Non-pigmented ciliary epithelial cell (primary cell): ENCODE results near the gene CAMK2A.

Source experiments
- DNase-seq: peaks from one replicate; pipeline ENCODE4 v3.0.0-alpha.2; 2010; ENCODE audit warnings: low read depth

Gene CAMK2A

DNA sequence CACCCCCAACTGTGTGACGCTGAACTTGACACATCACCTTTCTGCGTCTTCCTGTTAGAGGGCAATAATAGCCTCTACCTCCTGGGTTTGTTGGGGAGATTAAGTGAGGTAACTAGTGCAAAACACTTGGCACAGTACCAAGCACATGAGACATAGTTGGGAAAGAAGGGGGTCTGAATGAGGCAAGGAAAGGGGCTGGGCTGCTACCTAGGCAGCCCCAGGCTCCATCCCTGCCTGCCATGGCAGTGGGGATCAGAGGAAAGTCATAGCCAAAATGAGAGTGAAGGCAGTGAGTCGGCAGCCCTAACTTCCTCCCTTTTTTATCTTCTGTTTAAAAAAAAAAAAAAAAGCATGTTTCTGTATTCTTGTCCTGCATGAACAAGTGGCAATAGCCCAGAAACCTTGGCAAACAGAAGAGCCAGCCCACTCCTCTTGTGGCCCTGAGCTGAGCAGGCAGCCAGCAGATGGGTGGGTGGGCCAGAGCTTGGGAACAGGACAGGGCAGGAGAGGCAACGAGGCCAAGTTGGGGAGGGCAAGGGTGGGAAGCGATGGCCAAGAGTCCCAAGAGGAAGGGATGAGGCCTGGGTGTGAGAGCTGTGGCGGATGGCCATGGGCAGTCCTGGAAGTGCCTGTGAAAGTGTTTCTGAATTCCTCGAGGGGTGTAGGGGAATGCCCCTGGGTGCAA, 11.4 kb downstream of the CAMK2A start:
- DNase-seq = no peak

DNA sequence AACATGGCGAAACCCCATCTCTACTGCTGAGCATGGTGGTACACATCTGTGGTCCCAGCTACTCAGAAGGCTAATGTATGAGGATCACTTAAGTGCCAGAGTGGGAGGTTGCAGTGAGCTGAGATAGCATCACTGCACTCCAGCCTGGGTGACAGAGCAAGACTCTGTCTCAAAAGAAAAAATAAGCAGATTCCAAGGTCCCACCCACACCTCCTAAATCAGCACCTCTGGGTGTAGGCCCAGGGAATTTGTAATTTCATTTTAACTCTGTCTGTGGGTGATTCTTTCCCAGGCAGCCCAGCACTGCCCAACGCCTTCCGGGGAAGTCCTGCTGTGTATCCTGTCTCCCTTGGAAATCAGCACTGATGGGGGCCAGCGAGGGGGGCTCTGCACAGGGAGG, 12.5 kb downstream of the CAMK2A start:
- DNase-seq = no peak

DNA sequence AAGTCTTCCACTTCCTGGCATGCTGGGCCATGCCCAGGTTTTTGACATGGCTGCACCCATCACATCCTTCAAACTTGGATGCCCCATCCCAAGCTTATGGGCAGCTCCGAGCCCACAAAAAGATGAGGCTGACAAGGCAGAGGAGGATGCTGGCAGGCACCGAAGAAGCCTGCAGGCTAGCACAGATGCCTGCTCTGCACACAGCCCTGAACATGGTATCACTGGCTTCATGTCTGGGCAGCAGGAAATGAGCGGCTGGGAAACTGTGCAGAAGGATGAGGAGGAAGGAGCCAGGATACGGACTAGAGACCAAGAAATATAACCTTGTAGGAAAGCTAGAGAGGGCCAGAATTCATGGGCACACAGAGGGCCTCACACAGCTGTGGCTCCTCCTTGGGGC, 14.8 kb downstream of the CAMK2A start:
- DNase-seq = no peak

DNA sequence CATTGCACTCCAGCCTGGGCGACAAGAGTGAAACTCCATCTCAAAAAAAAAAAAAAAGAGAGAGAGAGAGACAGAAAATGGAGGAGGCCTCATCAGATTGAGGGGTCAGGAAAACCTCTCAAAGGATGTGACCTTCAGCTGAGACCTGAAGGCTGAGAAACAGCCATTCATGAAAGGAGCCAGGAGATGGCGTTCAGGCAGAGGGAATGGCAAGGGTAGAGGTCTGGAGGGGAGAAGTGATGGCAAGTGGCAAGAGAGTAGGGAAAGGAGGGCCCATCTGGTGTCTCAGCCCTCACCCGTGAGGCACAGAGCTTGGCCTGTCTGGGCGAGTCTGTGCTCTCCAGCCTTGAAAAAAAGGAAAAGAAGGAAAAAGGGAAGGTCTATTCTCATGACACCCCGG, 17.0 kb downstream of the CAMK2A start:
- DNase-seq = no peak

DNA sequence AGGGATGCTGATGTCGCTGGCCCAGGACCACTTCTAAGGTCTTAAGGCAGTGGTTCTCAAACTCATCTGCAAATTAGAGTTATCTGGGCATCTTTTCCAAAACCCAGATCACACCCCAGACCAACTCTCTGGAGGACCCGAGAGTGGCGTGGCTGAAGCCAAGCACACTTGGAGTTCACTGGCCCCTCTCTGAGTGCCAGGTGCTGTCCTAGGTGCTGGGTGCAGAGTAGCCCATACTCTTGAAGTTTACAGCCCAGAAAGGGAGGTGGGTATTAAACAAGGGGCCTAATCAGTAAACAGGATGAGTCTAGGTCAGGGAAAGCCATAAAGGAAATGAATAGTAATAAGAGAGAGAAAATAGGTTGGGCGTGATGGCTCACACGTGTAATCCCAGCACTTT, 17.6 kb downstream of the CAMK2A start:
- DNase-seq = no peak

GRCh38 chr5:150271296-150271692, 18.3 kb downstream of the CAMK2A start:
- no peak for DNase-seq

DNA sequence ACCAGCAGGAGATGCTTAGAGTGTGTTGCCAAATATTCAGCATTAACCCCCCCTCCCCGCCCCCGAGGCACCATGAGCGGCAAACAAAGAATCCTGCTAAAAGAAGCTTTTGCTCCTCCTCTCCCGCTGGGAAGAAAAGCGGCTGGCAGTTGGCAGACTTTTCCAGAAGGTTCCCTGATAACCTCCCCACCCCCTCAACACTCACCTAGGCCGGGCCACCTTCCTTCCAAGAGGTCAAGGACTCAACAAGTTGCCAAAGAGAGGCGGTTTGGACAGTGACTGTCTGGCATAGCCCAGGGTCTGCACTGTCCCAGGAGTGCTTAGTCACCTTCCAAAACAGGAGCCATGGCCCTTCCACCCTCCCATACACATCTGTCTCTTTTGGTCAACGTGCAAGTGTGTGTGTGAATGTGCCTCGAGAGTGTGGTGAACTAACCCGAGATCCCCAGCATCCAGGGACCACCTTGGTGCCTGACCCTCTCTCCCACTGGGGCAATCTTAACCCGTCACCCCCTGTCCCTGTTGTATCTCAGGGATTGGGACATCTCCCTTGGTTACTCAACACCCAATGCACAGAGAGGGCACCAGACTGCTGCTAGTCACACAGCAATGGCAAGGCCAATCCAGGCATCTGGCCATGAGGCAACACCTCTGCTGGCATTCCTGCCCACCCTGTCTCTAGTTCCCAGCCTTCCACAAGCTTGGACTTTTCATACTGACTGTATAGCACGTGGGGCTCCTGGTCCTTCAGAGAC, 18.9 kb downstream of the CAMK2A start:
- no peak for DNase-seq

GRCh38 chr5:150266871-150267291, 22.7 kb downstream of the CAMK2A start:
- DNase-seq = no peak

DNA sequence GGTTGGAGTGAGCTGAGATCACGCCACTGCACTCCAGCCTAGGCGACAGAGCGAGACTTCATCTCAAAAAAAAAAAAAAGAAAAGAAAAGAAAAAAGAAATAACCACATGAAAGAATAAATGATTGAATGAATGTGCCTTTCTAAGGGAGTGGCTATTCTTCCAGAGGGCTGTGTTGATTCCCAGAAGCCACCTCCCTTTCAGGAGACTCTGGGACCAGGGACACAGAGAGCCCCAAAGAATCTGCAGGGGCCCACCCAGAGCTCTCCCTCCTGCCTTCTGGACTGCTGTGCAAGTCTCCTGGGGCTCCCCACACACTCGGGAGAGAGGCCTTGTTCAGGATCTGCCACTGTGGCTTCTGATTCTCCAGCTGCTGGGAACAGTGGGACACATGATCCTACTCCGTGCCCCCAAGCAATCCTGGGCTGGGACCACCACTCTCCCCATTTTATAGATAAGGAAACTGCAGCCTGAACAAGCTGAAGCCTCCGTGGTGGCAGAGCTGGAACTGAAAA, 23.6 kb downstream of the CAMK2A start:
- no peak for DNase-seq

- DNase-seq = no peak
Measured at GRCh38 chr5:150264667-150265603, 24.6 kb downstream of the CAMK2A start.

- peak; percentile 49 for DNase-seq
Measured at GRCh38 chr5:150263801-150264621, 25.6 kb downstream of the CAMK2A start.

DNA sequence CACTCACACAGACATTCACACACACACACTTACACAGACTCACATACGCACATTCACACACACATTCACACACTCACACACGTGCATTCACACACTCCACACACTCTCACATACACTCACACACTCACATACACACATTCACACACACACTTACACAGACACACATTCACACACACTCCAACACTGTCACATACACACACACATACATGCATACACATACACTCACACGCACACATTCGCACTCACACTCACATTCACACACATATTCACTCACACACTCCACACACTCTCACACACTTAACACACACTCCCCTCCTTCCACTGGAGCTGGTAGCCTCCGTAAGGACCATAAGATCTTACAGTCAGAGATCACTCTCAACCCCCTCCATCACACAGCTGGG, 26.2 kb downstream of the CAMK2A start:
- no peak for DNase-seq

DNA sequence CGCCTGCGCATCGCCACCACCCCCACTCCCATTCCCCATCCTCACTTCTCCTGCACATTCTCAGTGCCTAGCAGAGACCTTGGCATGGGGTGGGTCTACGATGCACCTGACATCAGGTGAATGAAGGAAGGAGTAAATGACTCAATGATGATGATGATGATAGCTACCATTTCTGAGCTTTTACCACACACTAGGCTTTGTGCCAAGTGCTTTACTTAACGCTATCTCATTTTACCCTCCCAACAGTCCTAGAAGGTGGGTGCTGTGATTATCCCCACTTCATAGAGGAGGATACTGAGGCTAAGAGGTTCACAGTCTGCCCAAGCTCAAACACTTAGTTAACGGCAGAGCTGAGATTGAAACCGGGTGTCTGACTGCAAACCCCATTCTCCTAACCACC, 27.1 kb downstream of the CAMK2A start:
- DNase-seq = no peak

- no peak for DNase-seq
Measured at GRCh38 chr5:150261231-150261630, 28.3 kb downstream of the CAMK2A start.

- no peak for DNase-seq
Measured at GRCh38 chr5:150258130-150258529, 31.4 kb downstream of the CAMK2A start.

GRCh38 chr5:150257424-150257823, 32.1 kb downstream of the CAMK2A start:
- DNase-seq = no peak

- no peak for DNase-seq
Measured at GRCh38 chr5:150256410-150257064, 33.0 kb downstream of the CAMK2A start.

- no peak for DNase-seq
Measured at GRCh38 chr5:150255659-150256409, 33.7 kb downstream of the CAMK2A start.

DNA sequence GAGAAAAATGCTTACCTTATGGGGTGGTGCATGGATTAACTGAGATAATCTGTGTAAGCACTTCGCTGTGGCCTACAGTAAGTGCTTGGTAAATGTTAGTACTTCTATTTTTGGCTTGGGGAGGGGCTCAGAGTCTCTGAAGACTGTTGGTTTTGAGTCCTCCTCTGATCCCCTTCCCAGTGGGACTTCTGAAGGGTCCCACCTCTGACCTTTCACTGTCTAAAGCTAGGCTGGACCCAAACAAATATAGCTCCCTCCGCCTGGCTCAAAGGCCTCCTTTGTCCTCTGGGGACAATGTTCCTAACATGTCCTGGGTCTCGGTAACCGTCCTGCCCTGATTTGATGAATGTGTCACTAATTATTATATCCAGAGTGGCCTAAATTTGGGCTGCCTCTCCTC, 34.8 kb downstream of the CAMK2A start:
- DNase-seq = no peak

DNA sequence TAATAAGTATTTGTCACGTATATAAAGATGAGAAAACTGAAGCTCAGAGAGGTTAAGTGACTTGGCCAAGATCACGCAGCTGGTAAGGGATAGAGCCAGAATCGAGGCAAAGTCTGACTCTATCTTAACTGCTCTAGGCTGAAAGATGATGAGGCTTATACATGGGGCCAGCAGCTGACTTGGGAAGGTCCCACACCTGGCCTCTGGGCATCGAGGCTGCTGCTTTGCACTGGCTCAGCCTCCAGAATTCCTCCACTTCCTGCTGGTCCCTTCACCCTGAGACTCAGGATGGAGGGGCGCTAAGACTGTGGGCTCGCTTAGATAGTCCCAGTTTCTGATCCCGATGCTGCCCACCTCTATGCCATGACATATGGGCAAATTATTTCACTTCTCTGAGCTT, 35.2 kb downstream of the CAMK2A start:
- DNase-seq = no peak
